K562 (cell line): Measurements from ENCODE around the gene NXN. TPM values are rescaled to one million over a fixed set of nuclear protein-coding genes. Genes with fewer than 3 reads are reported as not detected.

Experiments used
- ATAC-seq: fragments of 200-7000 bp; cut with Tn5 transposase; 3 replicates; pipeline ENCODE4 v1.9.1; 2020; ENCODE audit warnings: moderate library complexity
- BruUV-seq: library from RNA; stranded (reverse); fragments of 400-500 nt; replicated peaks from 2 replicates; lab custom pipeline; 2021; lab: Mats Ljungman, UMichigan
- CTCF ChIA-PET: fragments of 300-600 bp; formaldehyde crosslinking; extraction: SDS; loops from one replicate; lab custom pipeline; 2021; ENCODE audit warnings: low intra/inter-chr PET ratio; lab: Yijun Ruan, JAX
- POLR2A ChIA-PET: fragments of 300-600, 350-650 bp; sonication (Branson Sonifier 250); formaldehyde crosslinking; extraction: SDS; loops from one replicate; lab custom pipeline; 2021; ENCODE audit warnings: antibody characterized with exemption, inconsistent platforms; lab: Yijun Ruan, JAX
- DNase-seq, 4 experiments: peaks; one replicate each; pipeline versions ENCODE4 v3.0.0 to v3.0.0-alpha.2; 2011 to 2018; ENCODE audit warnings: low spot score in 3 of 4, mixed read lengths in 3 of 4; ENCODE audit errors: extremely low read depth in 1 of 4
- FAIRE-seq: peaks from 2 replicates; lab custom pipeline; 2011; peaks lifted over from hg19 to GRCh38; lab: Jason Lieb, UNC
- H2AFZ ChIP-seq: 2 replicates; pipeline ENCODE4 v1.6.0; 2011; ENCODE audit warnings: low read depth, low read length, control low read depth, inconsistent platforms
- H3K27ac ChIP-seq: fragments of 200-600 bp; 3 replicates; pipeline ENCODE4 v1.8.0; 2011; ENCODE audit warnings: low read depth, mild to moderate bottlenecking, control low read depth, inconsistent platforms, low read length, moderate library complexity, mixed read lengths; ENCODE audit errors: extremely low read depth
- H3K27me3 ChIP-seq, 2 experiments: fragments of 300-600 bp in 1 of 2; 2 replicates in 1 of 2; 3 replicates in 1 of 2; pipeline versions ENCODE4 v1.6.0 to v1.8.0; 2011; ENCODE audit warnings: inconsistent platforms in 2 of 2, low read length in 2 of 2, mild to moderate bottlenecking in 1 of 2, mixed read lengths in 1 of 2, moderate library complexity in 1 of 2; ENCODE audit not compliant: control insufficient read depth in 2 of 2, insufficient read depth in 2 of 2
- H3K36me3 ChIP-seq: fragments of 300-600 bp; 3 replicates; pipeline ENCODE4 v1.8.0; 2011; ENCODE audit warnings: mild to moderate bottlenecking, low read length, inconsistent platforms; ENCODE audit not compliant: control insufficient read depth, insufficient read depth
- H3K4me1 ChIP-seq, 2 experiments: fragments of 200-600 bp in 1 of 2; replicated peaks in 1 of 2; 2 replicates in 1 of 2; 3 replicates in 1 of 2; pipeline versions ENCODE4 v1.5.1 to v1.8.0; 2011; ENCODE audit warnings: inconsistent platforms in 2 of 2, low read length in 2 of 2, mild to moderate bottlenecking in 1 of 2, mixed read lengths in 1 of 2, moderate library complexity in 1 of 2; ENCODE audit not compliant: control insufficient read depth in 2 of 2, insufficient read depth in 2 of 2
- H3K4me2 ChIP-seq: 2 replicates; pipeline ENCODE4 v1.6.1; 2011; ENCODE audit warnings: low read length, control low read depth, inconsistent platforms, mixed read lengths; ENCODE audit not compliant: insufficient read depth
- H3K4me3 ChIP-seq: fragments of 200-600 bp; sonication (generic), shearing (Covaris generic); 2 replicates; pipeline ENCODE4 v1.5.1; 2016; ENCODE audit warnings: control low read depth, inconsistent platforms
- H3K79me2 ChIP-seq: fragments of 200-600 bp; 3 replicates; pipeline ENCODE4 v1.8.0; 2011; ENCODE audit warnings: low read length, inconsistent platforms; ENCODE audit not compliant: control insufficient read depth, insufficient read depth
- H3K9ac ChIP-seq, 2 experiments: 2 replicates each; pipeline versions ENCODE4 v1.6.0 to v1.6.1; 2011; ENCODE audit warnings: low read depth in 2 of 2, low read length in 2 of 2, control low read depth in 1 of 2, inconsistent platforms in 1 of 2, mild to moderate bottlenecking in 1 of 2, mixed read lengths in 1 of 2; ENCODE audit not compliant: insufficient read depth in 1 of 2
- H3K9me1 ChIP-seq: one replicate; pipeline ENCODE4 v1.6.0; 2011; ENCODE audit warnings: inconsistent platforms, mild to moderate bottlenecking, low read length, moderate library complexity; ENCODE audit not compliant: control insufficient read depth, insufficient read depth
- H3K9me3 ChIP-seq: replicated peaks from 2 replicates; pipeline ENCODE4 v1.5.1; 2011; ENCODE audit warnings: low read depth, low read length, inconsistent platforms; ENCODE audit not compliant: control insufficient read depth, insufficient read depth
- H4K20me1 ChIP-seq: replicated peaks from 2 replicates; pipeline ENCODE4 v1.6.1; 2011; ENCODE audit warnings: low read length, inconsistent platforms, mixed read lengths; ENCODE audit not compliant: control insufficient read depth, insufficient read depth
- BRD9 ChIP-seq: fragments of 450-650 bp; IDR thresholded peaks from 2 replicates; pipeline ENCODE4 v1.6.1; 2018; ENCODE audit warnings: low read depth; ENCODE audit not compliant: partially characterized antibody
- CBFA2T2 ChIP-seq: fragments of 450-650 bp; conservative IDR thresholded peaks from 2 replicates; pipeline ENCODE4 v1.6.1; 2017; ENCODE audit warnings: mild to moderate bottlenecking
- ELF2 ChIP-seq: fragments of 250-450 bp; sonication (Bioruptor Pico); IDR thresholded peaks from 2 replicates; pipeline ENCODE4 v1.5.0; 2021; ENCODE audit warnings: mild to moderate bottlenecking
- GABPB1 ChIP-seq: sonication (generic); formaldehyde crosslinking; IDR thresholded peaks from 2 replicates; pipeline ENCODE4 v1.8.0; 2022; ENCODE audit warnings: mild to moderate bottlenecking, missing genetic modification reagents
- NR2C2 ChIP-seq, 2 experiments: fragments of 200-800 bp in 1 of 2; sonication (Bioruptor generic) in 1 of 2; sonication (generic) in 1 of 2; formaldehyde crosslinking in 1 of 2; IDR thresholded peaks; 2 replicates each; pipeline versions ENCODE4 v1.6.1 to v1.8.0; 2016 to 2022; ENCODE audit warnings: mild to moderate bottlenecking in 1 of 2, missing compliant biosample characterization in 1 of 2, missing genetic modification characterization in 1 of 2, missing genetic modification reagents in 1 of 2
- NUFIP1 ChIP-seq: fragments of 450-650 bp; IDR thresholded peaks from 2 replicates; pipeline ENCODE4 v1.6.1; 2018; ENCODE audit not compliant: partially characterized antibody
- RBM22 ChIP-seq: fragments of 200-400 bp; formaldehyde crosslinking; IDR thresholded peaks from 2 replicates; pipeline ENCODE4 v1.6.1; 2018; ENCODE audit warnings: low read length, low read depth; ENCODE audit not compliant: poor library complexity, severe bottlenecking
- SLC30A9 ChIP-seq: fragments of 250-450 bp; sonication (Bioruptor Pico); IDR thresholded peaks from 2 replicates; pipeline ENCODE4 v1.8.0; 2022; ENCODE audit warnings: mild to moderate bottlenecking, moderate library complexity
- ZNF224 ChIP-seq: sonication (generic); formaldehyde crosslinking; IDR thresholded peaks from 2 replicates; pipeline ENCODE4 v1.8.0; 2022; ENCODE audit warnings: mild to moderate bottlenecking, missing genetic modification reagents
- ZNF586 ChIP-seq: fragments of 450-650 bp; formaldehyde crosslinking; conservative IDR thresholded peaks from 2 replicates; pipeline ENCODE4 v1.4.0; 2020; ENCODE audit warnings: mild to moderate bottlenecking, moderate library complexity
- ZNF695 ChIP-seq: fragments of 450-650 bp; formaldehyde crosslinking; IDR thresholded peaks from 2 replicates; pipeline ENCODE4 v1.4.0; 2020; ENCODE audit warnings: mild to moderate bottlenecking, moderate library complexity
- ZNF696 ChIP-seq: fragments of 250-450 bp; sonication (Bioruptor Pico); conservative IDR thresholded peaks from 2 replicates; pipeline ENCODE4 v1.4.0; 2020; ENCODE audit warnings: mild to moderate bottlenecking, moderate library complexity
- WGBS: fragments of 100-300 bp; shearing (Covaris generic); methylation state at CpG from one replicate; pipeline ENCODE4 v1.1.6; 2016; ENCODE audit warnings: low coverage, mixed read lengths; ENCODE audit not compliant: insufficient coverage; ENCODE audit errors: missing lambda C conversion rate; 5-methylcytosine and 5-hydroxymethylcytosine counted together
- in situ Hi-C: fragments of 300-500 bp; cut with MboI; formaldehyde crosslinking; loops from 4 replicates; pipeline ENCODE4 v1.15.0; 2018; ENCODE audit warnings: inconsistent platforms, mixed read lengths
- intact Hi-C: fragments of 100-400 bp; cut with micrococcal nuclease; formaldehyde crosslinking; loops from 2 replicates; pipeline ENCODE4 v1.14.2; 2022
- polyA plus RNA-seq, 8 experiments: library from polyadenylated mRNA; depleted of rRNA in 4 of 8; stranded (reverse) in 5 of 8; unstranded in 3 of 8; fragments of >200 nt; fragmentation: Nextera tagmentation in 2 of 8; fragmentation: Illumina TruSeq in 1 of 8; extraction: Ambion mirVana in 2 of 8; extraction: Trizol in 1 of 8; gene quantifications; 2 replicates each; pipeline versions ENCODE4 v1.2.1 to v1.2.3, GENCODE V29; 2011 to 2014; ENCODE audit warnings: inconsistent platforms in 1 of 8, missing spikeins in 1 of 8
- total RNA-seq, 7 experiments: library from RNA; depleted of rRNA in 6 of 7; stranded (reverse); fragments of >200 nt in 6 of 7; fragmentation: Illumina TruSeq in 2 of 7; extraction: Trizol in 2 of 7; gene quantifications; 2 replicates each; pipeline versions ENCODE4 v1.2.1 to v1.2.3, GENCODE V29; 2011 to 2021; ENCODE audit warnings: low replicate concordance in 1 of 7
- TF ChIP-seq, protein P1 (sequence below): sonication (generic); formaldehyde crosslinking; IDR thresholded peaks from 2 replicates; pipeline ENCODE4 v1.8.1; 2023; ENCODE audit warnings: mild to moderate bottlenecking, missing genetic modification reagents
- TF ChIP-seq, protein P2 (sequence below), 2 experiments: IDR thresholded peaks; 2 replicates each; pipeline ENCODE4 v1.6.1; 2012; ENCODE audit warnings: improper control_type of control experiment in 2 of 2, low read depth in 2 of 2, low read length in 2 of 2, borderline replicate concordance in 1 of 2

NXN gene
- total and polyA plus RNA-seq, 9 of the 15 experiments (the other 6 are each of a cell fraction or from before 2014, with no cell fraction given), result 0.08 to 0.39 (median 0.29) TPM; not detected in 5

DNA sequence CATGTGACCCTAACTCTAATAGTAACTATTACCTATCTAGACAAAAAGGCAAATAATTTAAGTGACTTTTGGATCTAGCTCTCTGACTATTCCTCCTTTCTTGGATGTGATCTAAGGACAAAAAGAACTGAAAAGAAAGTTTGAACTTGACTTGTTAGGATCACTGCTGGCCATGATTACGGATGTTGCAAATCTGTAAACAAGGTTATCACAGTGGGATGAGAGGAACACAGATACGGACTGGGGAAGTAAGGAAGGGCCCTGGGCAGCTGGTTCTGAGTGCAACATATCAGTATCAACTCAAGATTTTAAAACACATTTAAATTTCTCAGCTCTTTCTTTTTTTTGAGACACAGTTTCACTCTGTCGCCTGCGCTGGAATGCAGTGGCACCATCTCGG is 118.8 kb downstream of the NXN start:
- H3K27me3 ChIP-seq, result peaks cover 11 to 47% of the 10 kb centered on the region in 2 experiments; a peak in 4 of 5 replicates
- H3K9me1 ChIP-seq, result no peaks in the 10 kb centered on the region
- no peak overlapping the region for H3K4me3 ChIP-seq
- CTCF ChIA-PET, result no interaction called here
- in situ Hi-C loops, result no loop called here
- no peak overlapping the region for H2AFZ ChIP-seq
- no peaks in the 10 kb centered on the region for H3K36me3 ChIP-seq
- H3K9me3 ChIP-seq, result no peaks in the 10 kb centered on the region
- no peaks in the 10 kb centered on the region for H4K20me1 ChIP-seq
- TF ChIP-seq ZNF224 (CRISPR knock-in tag), result no peak
- TF ChIP-seq, all 486 proteins: peak for 0
- H3K9ac ChIP-seq, result no peak overlapping the region
- ATAC-seq (no peak), FAIRE-seq (no peak), DNase-seq (no peak)
- H3K27ac ChIP-seq, result no peak overlapping the region
- intact Hi-C loops, result no loop called here
- 36% methylated on average over 5 of the region's 5 CpGs for WGBS
- POLR2A ChIA-PET, result no interaction called here
- H3K79me2 ChIP-seq, result no peaks in the 10 kb centered on the region
- no peak overlapping the region for H3K4me2 ChIP-seq
- BruUV-seq, result no TSS peak
- H3K4me1 ChIP-seq, result no peaks in the 10 kb centered on the region

DNA sequence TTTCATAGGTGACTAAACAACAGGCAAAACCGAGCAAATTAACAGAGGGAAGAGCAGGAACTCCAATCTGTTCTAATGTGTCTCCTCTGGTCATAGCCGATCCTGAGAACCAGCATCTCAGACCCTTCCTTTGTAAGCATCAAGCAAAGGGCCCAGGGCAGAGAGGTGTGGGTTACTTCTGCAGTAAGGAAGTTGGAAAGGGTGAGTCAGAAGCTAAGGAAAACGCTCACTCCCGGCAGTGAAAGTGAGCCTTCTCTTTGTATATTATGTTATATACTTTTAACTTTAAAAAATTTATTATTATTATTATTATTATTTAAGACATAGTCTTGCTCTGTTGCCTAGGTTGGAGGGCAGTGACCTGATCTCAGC is 119.8 kb downstream of the NXN start:
- no peak for FAIRE-seq
- Histone ChIP-seq H3K4me3 (no peak overlapping the region), H3K27me3 (peaks cover 9 to 43% of the 10 kb centered on the region in 2 experiments; a peak in 4 of 5 replicates), H3K4me2 (no peak overlapping the region), H3K79me2 (no peaks in the 10 kb centered on the region), H3K27ac (no peak overlapping the region), H2AFZ (no peak overlapping the region), H3K9me1 (no peaks in the 10 kb centered on the region), H3K36me3 (no peaks in the 10 kb centered on the region), H4K20me1 (no peaks in the 10 kb centered on the region), H3K4me1 (no peaks in the 10 kb centered on the region), H3K9me3 (no peaks in the 10 kb centered on the region), H3K9ac (no peak overlapping the region)
- BruUV-seq, result no TSS peak
- intact Hi-C loops (no loop called here), in situ Hi-C loops (no loop called here)
- no peak for ATAC-seq
- POLR2A ChIA-PET, result interaction anchor here (0.6 to 0.8 kb wide), 3 partner anchors 13 to 1112 kb away, joined by 3 to 5 read pairs (median 3); no protein-coding TSS in a partner anchor
- WGBS, result 6% methylated on average over 4 of the region's 4 CpGs
- CTCF ChIA-PET, result no interaction called here
- no peak for DNase-seq
- TF ChIP-seq NR2C2 (CRISPR knock-in tag; IDR thresholded peaks at IDR 0.05) (no peak), NR2C2 (tag; IDR thresholded peaks at IDR 0.05) (no peak), GABPB1 (CRISPR knock-in tag) (no peak), ZNF586 (no peak), CBFA2T2 (no peak), BRD9 (no peak), ZNF695 (CRISPR knock-in tag) (no peak), NUFIP1 (no peak), ZNF696 (CRISPR knock-in tag) (no peak), ELF2 (CRISPR knock-in tag) (no peak), SLC30A9 (no peak), RBM22 (no peak)
- TF ChIP-seq, protein P1, sequence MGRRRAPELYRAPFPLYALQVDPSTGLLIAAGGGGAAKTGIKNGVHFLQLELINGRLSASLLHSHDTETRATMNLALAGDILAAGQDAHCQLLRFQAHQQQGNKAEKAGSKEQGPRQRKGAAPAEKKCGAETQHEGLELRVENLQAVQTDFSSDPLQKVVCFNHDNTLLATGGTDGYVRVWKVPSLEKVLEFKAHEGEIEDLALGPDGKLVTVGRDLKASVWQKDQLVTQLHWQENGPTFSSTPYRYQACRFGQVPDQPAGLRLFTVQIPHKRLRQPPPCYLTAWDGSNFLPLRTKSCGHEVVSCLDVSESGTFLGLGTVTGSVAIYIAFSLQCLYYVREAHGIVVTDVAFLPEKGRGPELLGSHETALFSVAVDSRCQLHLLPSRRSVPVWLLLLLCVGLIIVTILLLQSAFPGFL (CRISPR knock-in tag), result no peak
- TF ChIP-seq, protein P2, sequence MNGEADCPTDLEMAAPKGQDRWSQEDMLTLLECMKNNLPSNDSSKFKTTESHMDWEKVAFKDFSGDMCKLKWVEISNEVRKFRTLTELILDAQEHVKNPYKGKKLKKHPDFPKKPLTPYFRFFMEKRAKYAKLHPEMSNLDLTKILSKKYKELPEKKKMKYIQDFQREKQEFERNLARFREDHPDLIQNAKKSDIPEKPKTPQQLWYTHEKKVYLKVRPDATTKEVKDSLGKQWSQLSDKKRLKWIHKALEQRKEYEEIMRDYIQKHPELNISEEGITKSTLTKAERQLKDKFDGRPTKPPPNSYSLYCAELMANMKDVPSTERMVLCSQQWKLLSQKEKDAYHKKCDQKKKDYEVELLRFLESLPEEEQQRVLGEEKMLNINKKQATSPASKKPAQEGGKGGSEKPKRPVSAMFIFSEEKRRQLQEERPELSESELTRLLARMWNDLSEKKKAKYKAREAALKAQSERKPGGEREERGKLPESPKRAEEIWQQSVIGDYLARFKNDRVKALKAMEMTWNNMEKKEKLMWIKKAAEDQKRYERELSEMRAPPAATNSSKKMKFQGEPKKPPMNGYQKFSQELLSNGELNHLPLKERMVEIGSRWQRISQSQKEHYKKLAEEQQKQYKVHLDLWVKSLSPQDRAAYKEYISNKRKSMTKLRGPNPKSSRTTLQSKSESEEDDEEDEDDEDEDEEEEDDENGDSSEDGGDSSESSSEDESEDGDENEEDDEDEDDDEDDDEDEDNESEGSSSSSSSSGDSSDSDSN (IDR thresholded peaks at IDR 0.05; ENCODE audit: borderline replicate concordance in 1 of 2, low read depth in 2 of 2, low read length in 2 of 2), result no peak
